HUDEP-2 (cell line): Measurements from ENCODE around the gene MKRN2.
"Not testable (repeated sequence)": the region's sequence is repeated elsewhere in the genome, so short reads cannot be mapped to it uniquely, and the experiment has no call there.

Experiments
- DNase-seq, 76 experiments: peaks; one replicate each; lab custom pipeline; 2025; ENCODE audit not compliant: unreplicated experiment in 76 of 76; lab: John Stamatoyannopoulos, UW

The MKRN2 gene

DNA sequence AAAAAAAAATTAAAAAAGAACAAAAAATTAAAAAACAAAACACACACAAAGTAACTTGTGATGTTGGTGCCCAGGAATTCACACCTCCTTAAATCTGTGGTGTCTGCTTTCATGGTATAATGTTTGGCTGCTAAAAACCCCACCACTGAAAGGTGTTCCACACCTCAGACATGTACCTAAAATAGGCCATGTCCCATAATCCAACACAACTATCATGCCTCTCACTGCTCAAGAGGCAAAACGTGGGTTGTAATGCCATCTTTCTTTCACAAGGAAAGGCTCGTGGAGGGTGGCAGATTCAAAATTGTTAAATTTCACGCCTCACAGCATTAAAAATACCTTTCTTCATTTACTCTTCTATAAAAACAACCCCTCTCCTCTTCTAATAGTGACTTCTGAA is 29.5 kb downstream of the MKRN2 start:
- DNase-seq = no peak

DNA sequence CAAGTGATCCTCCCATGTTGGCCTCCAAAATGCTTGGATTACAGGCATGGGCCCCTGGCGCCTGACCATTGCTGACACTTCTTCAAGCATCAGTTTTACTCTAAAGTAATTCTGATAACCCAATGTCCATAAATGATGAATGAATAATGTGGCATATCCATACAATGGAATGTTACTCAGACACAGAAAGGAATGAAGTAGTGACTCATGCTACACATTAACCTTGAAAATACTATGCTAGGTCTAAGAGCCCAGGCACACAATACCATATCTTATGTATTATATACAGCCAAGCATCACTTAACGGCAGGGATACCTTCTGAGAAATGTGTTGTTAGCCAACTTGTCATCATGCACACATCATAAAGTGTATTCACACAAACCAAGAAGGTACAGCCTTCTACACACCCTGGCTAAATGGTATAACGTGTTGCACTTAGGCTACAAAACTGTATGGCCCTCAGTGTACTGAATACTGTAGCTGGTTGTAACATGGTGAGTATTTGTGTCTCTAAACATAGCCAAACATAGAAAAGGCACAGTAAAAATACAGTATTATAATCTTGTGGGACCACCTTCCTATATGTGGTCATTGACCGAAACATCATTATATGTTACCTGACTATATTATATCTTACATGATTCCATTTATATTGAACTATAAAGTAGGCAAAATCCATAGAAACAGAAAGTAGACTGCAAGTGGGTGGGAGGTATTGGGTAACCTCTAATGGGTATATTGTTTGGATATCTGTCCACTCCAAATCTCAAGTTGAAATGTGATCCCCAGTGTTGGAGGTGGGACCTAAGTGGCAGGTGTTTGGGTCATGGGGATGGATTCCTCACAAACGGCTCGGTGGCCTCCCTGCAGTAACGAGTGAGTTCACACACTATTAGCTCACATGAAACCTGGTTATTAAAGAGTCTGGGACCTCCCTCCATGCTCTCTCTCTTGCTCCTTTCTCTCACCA is 31.4 kb downstream of the MKRN2 start:
- no peak for DNase-seq

DNA sequence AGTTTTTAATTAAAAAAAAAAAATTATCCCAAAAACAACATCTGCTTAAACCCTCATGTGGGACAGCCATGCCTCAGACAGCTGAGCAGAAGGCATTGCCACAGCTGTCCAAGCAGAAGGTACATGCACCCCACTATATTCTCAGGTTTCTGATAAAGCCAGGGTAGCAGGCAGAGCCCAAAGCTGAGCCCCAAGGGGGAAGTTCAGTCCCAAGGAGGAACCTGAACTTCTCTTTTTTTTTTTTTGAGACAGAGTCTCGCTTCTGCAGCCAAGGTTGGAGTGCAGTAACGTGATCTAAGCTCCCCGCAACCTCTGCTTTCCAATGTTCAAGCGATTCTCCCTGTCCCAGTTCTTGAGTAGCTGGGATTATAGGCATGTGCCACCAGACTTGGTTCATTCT is 33.2 kb downstream of the MKRN2 start:
- DNase-seq = no peak

DNA sequence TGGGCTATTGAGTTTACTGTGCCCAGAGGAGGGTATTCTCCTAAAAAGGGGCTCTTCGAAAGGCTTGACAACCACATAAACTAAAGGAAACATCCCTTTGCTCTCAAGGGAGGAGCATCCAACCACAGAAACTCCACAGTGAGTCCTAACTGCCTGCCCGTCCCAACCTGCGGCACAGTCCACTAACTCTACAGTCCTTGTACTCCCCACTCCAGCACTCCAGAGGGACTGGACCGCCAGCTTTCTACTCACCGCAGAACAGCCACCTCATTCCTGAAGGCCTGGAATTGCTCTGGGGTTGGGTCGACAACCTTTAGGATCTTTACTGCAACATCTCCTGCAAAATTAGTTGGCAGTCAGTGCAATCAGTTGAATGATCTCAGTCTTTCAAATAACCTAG is 34.6 kb downstream of the MKRN2 start:
- DNase-seq = no peak

DNA sequence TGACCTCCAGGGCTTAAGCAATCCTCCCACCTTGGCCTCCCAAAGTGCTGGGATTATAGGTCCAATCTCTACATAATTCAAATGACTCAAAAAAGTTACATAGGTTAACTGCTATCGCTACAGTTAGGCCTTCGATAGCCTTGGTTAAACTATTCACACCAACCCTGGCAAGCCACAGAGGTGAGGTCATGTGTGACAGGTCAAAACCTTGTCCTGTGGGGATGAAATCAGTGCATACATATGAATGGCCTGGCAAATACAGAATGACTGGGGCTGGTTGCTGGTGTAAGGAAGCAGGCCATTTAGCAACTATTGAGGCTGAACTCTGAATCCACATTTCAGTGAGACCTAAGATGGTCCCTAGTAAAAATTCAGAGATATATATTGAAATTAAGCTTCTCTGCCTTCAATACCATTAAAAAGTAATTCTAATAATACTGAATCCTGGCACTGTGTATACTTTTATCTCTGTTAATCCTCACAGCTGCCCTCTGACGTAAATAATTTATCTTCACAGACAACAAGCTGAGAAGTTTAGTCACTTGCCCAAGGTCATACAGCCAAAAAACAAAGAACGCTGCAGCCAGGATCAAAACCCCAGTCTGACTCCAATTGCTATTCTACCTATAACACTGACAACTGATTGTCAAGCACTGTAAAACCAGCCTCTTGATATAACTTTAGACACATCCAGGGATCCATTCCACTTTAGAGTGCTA is 35.3 kb downstream of the MKRN2 start:
- DNase-seq = no peak

DNA sequence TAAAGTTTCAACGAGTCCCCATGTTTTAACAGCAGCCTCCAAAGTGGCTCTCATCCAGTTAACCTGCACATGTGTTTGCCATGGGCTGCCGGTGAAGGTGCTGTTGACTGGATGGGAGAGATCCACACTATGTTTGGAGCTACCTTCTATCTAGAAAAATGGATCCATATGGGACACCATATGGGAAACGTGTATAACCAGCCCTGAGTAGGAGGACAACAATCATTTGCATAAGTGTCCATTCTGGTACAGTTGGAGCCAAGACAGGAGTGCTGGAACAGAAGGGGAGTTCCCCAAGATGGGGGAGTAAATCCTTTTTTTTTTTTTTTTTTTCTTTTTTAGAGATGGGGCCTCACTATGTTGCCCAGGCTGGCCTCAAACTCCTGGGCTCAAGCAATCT is 36.6 kb downstream of the MKRN2 start:
- no peak for DNase-seq

DNA sequence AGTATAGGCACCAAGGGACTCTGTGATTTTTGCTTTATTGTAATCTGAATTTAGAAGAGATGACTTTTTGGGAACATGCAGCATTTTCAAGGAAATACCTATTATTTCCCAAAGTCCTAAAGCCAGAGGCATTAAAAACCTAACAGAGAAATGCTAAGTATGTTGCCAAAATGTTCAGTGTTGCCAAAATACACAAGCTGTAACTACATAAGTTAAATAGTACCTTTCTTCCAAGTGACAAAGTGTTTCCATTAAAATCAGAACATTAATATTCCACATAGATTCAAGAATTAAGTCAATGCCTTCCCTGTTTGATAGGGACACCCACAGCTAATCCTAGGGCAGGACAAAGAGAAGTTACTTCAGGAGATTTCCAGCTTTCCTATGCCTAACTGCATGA is 42.0 kb downstream of the MKRN2 start:
- no peak for DNase-seq

DNA sequence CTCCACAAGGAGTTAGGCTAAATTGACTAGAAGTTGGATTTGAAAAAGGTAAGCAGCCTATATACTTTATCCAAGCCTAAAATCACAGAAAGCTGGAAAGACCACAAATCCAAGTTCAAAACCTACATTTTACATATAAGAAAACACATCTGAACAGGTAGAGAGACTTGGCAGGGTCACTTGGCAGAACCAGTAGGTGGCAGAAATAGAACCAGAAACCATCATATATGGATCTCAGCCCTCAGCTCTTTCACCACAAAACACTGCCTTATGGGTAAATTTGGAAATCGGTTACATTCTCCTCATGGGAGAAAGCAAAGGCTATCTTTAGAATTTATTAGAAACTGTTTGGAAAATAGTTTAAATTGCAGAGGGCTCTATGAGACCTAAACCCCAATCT is 44.2 kb downstream of the MKRN2 start:
- DNase-seq = no peak

DNA sequence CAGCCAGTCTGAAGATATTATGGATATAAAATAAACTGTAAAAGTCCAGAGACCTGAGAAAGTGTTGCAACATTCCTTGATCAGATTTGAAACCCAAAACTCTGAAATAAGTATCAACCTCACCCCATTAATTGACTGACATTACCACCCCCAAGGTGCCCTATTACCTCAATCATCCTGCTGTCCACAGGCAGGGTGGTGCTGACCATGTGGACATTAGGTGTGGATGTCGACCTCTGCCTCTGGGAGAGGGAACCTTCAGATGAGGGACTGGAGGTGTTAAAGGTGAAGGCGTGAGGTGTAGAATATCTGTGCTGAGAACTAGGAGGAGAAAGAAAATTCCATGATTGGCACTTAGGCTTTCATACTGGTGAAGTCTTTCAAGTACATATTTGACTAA is 47.1 kb downstream of the MKRN2 start:
- DNase-seq = no peak

DNA sequence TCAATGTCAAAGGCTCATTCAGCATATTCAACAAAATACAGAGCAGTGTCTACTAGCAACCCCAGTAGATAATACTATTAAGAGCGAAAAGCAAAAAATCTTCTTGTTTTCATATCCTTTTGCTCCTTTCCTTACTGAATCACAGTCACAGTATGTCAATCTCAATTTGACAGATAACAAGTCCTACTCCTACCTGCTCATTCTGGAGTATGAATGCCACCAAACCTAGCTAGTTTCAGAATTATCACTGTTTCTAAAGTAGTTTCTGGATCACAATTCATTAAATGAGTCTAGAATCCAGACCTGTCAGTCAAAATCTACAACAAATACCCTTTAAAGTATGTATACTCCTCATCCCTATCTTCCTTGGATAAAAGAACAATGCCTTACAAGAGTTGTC is 51.5 kb downstream of the MKRN2 start:
- DNase-seq = no peak

DNA sequence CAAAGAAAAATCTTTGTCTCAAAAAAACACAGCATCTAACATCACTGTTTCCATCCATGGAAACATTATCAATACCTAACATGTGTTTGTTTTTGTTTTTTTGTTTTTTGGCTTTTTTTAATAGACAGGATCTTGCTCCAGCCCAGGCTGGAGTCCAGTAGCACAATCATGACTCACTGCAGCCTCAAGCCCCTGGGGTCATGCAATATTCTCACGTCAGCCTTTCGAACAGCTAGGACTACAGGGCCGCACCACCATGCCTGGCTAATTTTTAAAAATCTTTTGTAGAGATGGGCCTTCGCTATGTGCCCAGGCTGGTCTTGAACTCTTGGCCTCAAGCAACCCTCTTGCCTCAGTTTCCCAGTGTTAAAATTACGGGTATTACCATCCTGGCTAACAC is 54.2 kb downstream of the MKRN2 start:
- DNase-seq = no peak

DNA sequence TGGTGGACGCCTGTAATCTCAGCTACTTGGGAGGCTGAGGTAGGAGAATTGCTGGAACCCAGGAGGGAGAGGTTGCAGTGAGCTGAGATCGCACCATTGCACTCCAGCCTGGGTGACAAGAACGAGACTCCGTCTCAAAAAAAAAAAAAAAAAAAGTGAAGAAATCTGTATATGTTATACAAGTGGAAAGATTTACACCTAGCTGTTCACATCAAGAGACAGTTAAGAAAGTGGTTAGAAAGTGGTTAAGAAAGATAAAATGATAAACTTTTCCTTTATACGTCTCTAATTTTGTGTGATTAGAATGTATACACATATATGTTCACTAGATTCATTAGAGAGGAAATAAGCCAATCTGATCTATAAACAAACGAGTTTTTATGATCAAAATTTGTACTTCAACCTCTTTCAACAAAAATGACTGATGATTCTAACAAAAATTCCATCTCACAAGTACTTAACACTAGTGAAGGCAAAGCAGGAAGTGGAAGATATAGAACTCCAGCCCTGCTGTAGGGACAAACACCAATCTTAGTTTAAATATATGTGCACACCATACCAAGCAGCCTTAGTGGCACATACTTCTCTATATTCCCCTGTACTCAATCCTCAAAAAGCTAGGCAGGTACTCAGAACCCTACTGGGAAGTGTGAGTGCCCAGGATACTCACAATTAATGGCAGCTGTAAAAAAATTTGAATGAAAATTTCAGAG is 55.8 kb downstream of the MKRN2 start:
- DNase-seq = no peak

DNA sequence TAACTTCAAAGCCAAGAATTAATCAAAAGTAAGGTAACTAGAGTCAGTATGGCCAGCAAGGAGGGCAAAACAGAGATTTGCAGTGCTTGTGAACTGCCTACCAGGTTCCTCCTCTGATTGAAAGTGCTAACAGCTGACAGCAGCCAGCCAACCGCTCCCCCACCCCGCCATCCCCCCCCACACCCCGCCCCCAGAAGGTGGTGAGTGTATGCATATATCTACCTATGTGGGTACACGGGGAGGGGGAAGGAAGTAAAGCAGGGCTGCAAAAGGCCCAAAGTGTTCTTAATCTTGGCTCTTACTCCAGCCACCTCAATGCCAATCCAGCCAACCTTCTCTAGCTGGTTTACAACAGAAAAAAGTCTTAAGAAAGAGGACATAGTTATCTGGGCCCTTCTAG is 56.4 kb downstream of the MKRN2 start:
- no peak for DNase-seq

DNA sequence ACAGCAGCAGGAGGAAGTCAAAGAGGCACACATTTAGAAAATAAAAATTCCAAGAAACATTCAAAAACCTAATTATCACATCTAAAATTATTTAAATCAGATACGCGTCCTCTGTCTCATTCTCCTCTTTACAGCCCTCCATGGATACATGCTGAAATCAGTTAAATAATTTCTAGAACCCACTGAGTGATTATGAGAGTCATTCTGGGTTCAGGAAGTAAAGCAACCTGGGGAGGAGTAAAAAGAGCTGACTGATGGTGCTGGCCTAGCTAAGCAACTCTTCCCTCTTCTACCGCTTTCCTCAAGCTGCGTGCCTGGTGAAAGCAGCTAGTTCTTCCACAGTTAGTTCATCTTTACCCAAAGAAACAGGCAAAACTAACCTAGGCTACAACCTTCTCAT is 58.4 kb downstream of the MKRN2 start:
- no peak for DNase-seq

DNA sequence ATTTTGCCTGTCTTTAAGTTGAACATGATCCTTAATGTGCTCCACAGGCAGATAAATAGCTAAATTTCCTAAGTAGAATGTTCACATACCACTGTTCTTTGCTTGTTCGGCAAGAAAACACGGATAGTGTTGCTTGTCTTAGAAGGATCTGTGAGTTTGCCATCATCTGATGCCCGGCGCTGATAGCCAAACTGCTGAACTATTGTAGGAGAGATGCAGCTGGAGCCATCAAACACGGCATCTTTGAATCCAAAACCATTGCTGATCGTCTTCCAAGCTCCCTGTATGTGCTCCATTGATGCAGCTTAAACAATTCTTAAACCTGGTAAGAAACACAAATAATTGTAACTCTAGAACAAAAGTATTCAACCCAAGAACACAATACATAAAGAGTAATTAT is 61.5 kb downstream of the MKRN2 start:
- DNase-seq = no peak

DNA sequence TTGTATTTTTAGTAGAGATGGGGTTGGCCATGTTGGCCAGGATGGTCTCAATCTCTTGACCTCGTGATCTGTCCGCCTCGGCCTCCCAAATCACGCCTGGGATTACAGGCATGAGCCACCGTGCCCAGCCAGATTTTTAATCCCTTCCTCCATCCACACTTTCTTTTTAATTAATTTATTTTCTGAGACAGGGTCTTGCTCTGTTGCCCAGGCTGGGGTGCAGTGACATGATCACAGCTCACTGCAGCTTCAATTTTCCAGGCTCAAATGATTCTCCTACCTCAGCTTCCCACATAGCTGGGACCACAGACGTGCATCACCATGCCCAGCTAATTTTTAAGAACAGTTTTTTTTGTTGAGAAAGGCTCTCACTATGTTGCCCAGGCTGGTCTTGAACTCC is 63.4 kb downstream of the MKRN2 start:
- DNase-seq = no peak

DNA sequence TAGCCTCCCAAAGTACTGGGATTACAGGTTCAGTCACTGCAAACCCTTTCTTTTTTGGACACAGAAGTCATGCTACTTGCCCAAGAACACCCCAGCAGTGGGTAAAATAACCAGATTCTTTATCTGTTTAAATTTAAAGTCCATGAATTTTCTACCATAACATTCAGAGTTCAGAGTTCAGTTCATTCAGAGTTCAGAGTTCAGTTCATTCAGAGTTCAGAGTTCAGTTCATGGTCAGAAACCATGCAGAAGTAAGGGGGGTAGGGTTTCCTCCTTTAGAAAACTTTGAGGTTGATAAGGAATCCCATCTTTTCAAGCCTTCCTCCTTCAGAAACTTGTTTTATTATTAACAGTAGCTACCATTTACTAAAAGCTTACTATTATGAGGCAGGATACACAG is 63.8 kb downstream of the MKRN2 start:
- no peak for DNase-seq

DNA sequence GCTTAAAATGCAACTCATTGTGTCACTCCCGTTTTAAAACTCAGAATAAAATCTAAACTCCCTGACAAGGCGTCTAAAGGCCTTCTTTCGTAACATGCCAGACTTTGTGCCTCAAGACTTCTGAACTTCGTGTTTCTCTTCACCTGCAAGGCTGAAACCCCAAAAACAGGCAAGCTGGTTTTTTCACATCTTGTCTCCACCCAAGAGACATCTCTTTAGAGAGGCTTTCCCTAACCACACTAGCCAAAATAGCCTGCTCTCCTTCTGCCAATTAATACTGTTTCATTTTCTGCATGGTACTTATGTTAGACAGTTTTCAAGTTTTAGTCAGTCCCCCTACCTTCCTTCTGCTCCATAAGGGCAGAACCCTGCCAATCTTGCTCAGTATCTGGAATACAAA is 65.4 kb downstream of the MKRN2 start:
- DNase-seq = no peak

DNA sequence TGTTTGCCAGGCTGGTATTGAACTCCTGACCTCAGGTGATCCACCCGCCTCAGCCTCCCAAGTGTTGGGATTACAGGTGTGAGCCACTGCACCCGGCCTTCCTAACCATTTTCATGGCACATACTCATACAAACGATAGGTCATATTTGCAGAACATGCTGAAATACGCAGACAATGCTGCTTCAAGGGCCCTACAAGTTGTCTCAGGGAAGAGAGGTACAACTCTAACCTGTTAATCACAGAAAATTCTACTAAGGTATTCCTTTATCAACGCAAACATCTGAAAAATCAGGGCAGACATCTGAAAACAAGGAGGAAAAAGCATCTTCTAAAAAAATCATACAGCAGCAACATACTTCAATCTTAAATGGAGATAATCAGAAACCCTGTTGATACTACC is 67.2 kb downstream of the MKRN2 start:
- no peak for DNase-seq

DNA sequence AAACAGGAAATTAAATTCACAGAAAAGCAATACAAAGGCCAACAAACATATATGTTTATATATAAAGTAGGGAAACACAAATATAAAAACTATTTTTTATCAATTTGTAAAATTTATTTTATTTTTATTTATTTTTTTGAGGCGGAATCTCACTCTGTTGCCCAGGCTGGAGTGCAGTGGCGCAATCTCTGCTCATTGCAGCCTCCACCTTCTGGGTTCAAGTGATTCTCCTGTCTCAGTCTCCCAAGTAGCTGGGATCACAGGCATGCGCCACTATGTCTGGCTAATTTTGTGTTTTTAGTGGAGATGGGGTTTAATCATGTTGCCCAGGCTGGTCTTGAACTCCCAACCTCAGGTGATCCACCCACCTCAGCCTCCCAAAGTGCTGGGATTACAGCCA is 68.1 kb downstream of the MKRN2 start:
- not testable (repeated sequence) for DNase-seq

DNA sequence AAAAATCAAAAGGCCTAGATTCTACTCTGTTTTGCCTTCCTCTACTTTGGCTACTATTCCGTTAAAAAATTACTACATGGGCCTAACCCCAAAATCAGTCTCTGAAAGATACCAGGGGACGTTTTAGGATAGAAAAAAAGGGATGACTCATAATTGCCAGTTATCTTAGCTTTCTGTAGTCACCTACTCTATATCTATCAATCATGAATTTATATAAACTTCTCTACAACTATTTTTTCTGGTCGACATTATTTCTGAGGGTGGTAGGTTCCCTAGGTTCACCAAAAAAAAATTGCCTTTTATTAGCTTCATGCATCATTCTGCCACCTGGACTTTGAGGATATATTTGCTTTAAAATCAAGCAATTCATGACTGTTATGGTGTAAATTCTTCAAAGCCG is 70.5 kb downstream of the MKRN2 start:
- DNase-seq = peak in 12 of 76 experiments; percentile 5 to 57 (median 31)
